C4-2B (cell line): ENCODE data around the gene GEMIN4.

ENCODE experiments used
- ZFX ChIP-seq: fragments of 450-650 bp; IDR thresholded peaks from 2 replicates; pipeline ENCODE4 v1.6.1; 2017
- TF ChIP-seq, protein P1 (sequence below): fragments of 450-650 bp; conservative IDR thresholded peaks from 2 replicates; pipeline ENCODE4 v1.5.1; 2017; ENCODE audit warnings: mild to moderate bottlenecking

DNA sequence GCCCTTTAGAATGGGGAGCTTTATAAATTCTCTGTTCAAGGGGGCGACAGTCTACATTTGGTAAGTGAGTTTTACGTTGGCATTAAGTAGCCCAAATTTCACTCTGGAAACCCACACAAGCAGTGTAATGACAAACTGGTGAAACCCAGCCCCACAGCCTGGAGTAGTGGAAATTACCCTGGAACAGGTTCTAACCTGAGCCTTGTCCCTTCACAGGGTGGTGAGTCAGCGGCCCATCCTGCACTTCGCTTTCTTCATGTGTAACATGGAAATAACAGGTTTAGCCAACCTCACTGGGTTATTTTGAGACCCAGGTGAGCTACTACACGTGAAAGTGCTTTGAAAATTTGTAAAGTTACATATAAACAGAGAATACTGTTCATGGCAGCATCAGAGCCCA, 23.2 kb downstream of the GEMIN4 start:
- TF ChIP-seq, protein P1, sequence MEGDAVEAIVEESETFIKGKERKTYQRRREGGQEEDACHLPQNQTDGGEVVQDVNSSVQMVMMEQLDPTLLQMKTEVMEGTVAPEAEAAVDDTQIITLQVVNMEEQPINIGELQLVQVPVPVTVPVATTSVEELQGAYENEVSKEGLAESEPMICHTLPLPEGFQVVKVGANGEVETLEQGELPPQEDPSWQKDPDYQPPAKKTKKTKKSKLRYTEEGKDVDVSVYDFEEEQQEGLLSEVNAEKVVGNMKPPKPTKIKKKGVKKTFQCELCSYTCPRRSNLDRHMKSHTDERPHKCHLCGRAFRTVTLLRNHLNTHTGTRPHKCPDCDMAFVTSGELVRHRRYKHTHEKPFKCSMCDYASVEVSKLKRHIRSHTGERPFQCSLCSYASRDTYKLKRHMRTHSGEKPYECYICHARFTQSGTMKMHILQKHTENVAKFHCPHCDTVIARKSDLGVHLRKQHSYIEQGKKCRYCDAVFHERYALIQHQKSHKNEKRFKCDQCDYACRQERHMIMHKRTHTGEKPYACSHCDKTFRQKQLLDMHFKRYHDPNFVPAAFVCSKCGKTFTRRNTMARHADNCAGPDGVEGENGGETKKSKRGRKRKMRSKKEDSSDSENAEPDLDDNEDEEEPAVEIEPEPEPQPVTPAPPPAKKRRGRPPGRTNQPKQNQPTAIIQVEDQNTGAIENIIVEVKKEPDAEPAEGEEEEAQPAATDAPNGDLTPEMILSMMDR, result no peak
- TF ChIP-seq ZFX, result no peak
